ENCODE data around the gene CYSLTR1. TPM values are rescaled to one million over a fixed set of nuclear protein-coding genes. Genes with fewer than 3 reads are reported as not detected.
"Not testable (repeated sequence)": the region's sequence is repeated elsewhere in the genome, so short reads cannot be mapped to it uniquely, and the experiment has no call there.

Gene CYSLTR1
- total RNA-seq, 1 donor from 2014 or later: 0.98 TPM

GRCh38 chrX:78283511-78283910 lies 43.9 kb downstream of the CYSLTR1 start:
- no peak overlapping the region for H3K27ac ChIP-seq
- TF ChIP-seq POLR2AphosphoS5 (IDR thresholded peaks at IDR 0.05; ENCODE audit: insufficient read depth in 1 of 2, low read depth in 1 of 2) (no peak), CTCF (IDR thresholded peaks at IDR 0.05) (no peak), POLR2A (IDR thresholded peaks at IDR 0.05) (no peak)

GRCh38 chrX:78237127-78237526 lies 90.3 kb downstream of the CYSLTR1 start:
- no peak overlapping the region for H3K27ac ChIP-seq
- no peak for DNase-seq (ENCODE audit: extremely low spot score in 2 of 2)
- TF ChIP-seq CTCF (IDR thresholded peaks at IDR 0.05) (no peak), POLR2AphosphoS5 (IDR thresholded peaks at IDR 0.05; ENCODE audit: insufficient read depth in 1 of 2, low read depth in 1 of 2) (no peak), POLR2A (IDR thresholded peaks at IDR 0.05) (no peak)
- no peaks in the 10 kb centered on the region for H3K4me1 ChIP-seq
- intact Hi-C loops (cut with DNase I): no loop called here
- no peaks in the 10 kb centered on the region for H3K36me3 ChIP-seq
- H3K9me3 ChIP-seq: no peaks in the 10 kb centered on the region
- H3K4me3 ChIP-seq: no peak overlapping the region
- H3K27me3 ChIP-seq: no peaks in the 10 kb centered on the region

More at GRCh38 chrX:78283511-78283910, 43.9 kb downstream of the CYSLTR1 start:
- no peak overlapping the region for H3K4me3 ChIP-seq
- intact Hi-C loops (cut with DNase I): no loop called here
- H3K9me3 ChIP-seq: no peaks in the 10 kb centered on the region
- no peaks in the 10 kb centered on the region for H3K27me3 ChIP-seq
- no peaks in the 10 kb centered on the region for H3K36me3 ChIP-seq
- no peak for DNase-seq (ENCODE audit: extremely low spot score in 2 of 2)
- H3K4me1 ChIP-seq: no peaks in the 10 kb centered on the region

- H3K4me3 ChIP-seq; H3K27ac ChIP-seq; H3K36me3 ChIP-seq; intact Hi-C loops (cut with DNase I); H3K4me1 ChIP-seq; H3K27me3 ChIP-seq; H3K9me3 ChIP-seq; DNase-seq (ENCODE audit: extremely low spot score in 2 of 2): not testable (repeated sequence)
Observed at GRCh38 chrX:78226047-78226446, 101.4 kb downstream of the CYSLTR1 start.

Other genes with a start within 250 kb of the CYSLTR1 start
- gene PGK1, start 223.4 kb downstream of the CYSLTR1 start, total RNA-seq: 135 TPM
- gene TAF9B, start 188.0 kb downstream of the CYSLTR1 start, total RNA-seq: 14.2 TPM